CD4-positive, alpha-beta T cell treated with Interleukin-10 for 1 hour (primary cell): Measurements from ENCODE around the gene CUTA.
"Not testable (repeated sequence)": the region's sequence is repeated elsewhere in the genome, so short reads cannot be mapped to it uniquely, and the experiment has no call there.

ENCODE experiments used
- DNase-seq: peaks from one replicate; pipeline ENCODE4 v3.0.0-alpha.2; 2020

CUTA gene

DNA sequence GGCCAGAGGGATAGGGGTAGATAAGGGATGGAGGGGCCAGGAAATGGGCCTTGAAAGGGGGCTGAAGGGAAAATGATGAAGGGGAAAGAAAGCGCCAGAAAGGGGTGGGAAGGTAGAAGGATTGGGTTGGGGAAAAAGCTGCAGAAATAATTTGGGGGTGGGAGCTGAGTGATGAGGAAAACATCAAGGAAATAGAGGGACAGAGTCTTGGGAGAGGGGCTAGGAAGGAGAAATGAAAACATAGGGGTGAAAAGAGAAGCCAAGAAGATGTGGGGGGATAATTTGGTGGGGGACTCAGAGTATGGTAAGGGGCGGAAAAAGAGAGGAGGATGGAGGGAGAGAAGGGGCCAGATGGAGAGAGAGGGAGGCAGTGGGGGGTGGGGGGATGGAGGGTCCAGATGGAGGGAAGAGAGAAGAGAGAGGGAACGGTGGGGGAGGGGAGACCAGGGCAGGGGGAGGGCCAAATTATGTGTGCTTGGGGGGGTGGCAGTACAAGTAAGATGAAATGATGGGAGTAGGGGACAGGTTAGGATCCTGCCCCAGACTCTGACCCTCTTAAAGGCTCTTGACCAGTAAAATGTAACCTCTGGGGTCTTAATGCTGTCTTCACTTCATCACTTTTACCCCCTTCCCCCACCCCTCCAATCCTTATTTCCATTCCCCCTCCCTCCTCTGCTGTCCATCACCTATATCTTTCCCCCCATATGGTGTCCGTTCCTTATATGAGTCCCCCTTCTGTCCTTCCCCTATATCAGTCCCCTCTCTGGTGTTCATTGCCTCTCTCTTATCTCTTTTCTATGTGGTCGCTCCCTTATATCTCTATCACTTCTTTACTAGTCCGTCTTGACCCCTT lies 2.8 kb upstream of the CUTA start:
- no peak for DNase-seq

DNA sequence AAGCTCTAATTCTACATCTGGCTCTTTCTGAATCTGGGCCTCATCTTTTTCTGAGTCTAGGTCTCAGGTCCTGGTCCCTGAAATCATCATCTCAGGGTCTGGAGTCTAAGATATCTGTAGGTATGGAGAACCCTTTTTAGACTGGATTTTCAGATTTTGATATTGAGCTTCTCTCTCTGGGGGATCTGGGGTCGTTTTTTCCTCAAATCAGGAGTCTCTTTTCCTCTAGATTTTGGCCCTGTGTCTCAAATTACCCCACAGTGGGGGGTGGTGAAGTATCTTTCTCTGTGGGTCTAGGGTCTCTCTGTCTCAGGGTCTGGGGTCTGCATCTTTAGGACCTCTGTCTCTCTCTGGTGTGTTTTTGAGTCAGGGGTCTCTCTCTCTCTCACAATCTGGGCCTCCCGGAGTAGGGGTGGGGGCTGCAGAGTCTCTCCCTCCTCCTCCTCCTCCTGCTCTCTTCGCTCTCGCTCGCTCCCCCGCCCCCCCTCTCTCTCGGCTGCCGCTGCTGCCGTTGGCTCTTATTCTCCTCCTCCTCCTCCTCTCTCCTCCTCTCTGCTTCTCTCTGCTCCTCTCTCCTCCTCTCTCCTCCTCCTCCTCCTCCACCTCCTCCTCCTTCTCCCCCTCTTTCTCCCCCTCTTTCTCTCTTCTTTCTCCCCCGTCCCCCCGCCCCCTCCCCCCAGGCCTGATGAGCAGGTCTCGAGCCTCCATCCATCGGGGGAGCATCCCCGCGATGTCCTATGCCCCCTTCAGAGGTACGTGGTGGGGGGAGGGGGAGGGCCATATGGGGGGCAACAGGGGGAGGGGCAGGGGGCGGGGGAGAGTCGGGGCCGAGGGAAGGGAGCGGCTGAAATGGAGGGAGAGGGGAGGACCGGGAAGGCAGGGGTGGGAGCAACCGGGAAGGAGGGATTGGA lies 1.9 kb upstream of the CUTA start, which contains the start of gene SYNGAP1:
SYNGAP1 (plus strand) TSS at position 486 of the 911 bp plus-strand sequence; CDS start at position 686, 200 bp downstream.
- DNase-seq: peak; percentile 55

DNA sequence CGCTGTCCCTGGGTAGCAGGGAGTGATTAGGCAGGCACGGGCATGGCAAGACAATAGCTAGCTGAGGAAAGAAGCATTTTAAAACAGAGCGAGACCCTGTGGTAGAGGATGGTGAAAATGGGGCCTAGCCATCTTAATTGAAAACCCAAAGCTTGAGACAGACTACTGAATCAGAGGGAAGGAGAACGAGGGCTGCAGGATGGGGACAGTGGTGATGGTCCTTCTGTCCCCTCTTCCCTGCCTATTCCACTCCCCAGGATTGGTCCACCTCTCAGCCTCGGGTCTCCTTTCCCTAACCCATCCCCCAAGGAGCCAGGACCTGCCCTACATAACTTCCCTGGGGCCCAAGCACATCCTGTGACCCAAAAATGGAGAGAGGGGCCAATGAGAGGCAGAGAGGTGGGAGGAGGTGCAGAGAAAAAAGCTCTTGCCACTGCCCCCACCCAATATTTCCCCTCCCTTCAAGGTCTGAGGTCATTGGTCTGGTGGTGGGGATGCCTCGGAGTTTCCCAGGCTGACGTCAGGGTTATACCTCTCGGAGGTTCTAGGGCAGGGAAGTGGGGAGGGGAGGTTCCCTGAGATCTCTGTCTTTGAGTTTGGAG lies 884 bp upstream of the CUTA start:
- peak; percentile 87 for DNase-seq

DNA sequence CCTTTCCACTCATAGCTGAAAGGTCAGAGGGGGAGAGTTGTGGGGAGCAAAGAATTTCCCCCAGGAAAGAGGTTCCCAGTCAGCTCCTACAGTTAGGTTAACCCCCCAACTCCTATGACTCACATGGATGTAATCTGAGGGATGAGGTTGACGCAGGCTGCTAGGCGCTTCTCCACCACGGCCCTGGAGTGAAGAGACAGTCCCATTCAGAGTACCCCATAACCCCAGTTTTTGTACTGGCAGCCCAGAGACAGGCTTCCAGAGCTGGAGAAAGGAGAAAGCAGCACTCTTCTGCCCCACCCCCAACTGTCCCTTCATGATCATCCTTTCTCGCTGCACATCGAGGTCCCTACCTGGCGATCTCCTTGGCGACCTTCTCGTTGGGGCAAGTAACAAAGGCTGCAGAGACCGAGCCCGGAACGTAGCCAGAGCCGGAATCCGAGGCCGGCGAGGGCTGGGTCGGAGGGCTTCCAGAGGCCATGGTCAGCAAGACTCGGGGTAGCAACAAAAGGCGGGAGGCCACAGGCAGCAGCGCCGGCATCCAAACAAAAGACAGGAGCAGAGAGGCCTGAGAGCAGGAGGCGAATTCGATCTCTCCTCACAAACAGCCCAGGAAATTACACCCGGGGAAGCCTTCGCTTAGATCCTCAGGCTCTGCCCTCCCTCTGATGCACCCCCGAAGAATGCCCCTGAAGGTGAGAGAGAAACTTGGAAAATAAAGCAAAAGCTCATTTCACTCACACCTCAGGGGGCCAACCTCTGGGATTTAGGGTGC lies 592 bp downstream of the CUTA start:
- DNase-seq: peak; percentile 33

DNA sequence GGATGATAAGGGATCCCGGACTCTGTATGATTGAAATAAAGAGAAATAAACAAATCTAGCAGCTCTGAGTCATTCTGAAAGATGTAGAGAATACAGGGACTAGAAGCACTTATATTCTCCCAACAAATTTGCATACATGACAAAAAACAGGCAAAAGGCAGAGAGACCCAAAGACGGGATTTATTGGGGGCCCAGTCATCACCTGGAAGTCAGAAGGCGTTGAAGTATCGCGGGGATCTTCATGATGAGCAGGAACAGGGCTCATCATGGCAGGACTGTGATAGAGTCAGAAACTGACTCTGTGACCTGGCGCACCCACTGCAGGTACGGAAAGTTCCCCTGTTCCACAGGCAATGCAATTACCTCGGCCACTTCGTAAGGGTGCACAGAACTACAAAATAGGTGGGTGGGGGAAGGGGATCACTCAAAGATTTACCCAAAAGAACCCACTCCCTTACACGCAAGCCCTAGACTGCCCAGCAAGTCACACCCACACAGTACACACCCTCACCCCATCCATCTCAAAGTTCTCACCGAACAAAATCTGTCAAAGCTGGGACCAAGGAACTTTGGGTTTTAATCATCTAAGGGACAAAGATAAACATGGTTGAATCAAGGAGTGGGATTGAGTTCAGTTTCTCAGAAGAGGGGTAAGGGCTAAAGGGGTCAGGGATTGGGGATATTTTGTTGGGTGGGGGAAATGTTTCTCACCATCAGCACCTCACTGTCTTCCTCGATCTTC lies 1.4 kb downstream of the CUTA start:
- peak; percentile 46 for DNase-seq

DNA sequence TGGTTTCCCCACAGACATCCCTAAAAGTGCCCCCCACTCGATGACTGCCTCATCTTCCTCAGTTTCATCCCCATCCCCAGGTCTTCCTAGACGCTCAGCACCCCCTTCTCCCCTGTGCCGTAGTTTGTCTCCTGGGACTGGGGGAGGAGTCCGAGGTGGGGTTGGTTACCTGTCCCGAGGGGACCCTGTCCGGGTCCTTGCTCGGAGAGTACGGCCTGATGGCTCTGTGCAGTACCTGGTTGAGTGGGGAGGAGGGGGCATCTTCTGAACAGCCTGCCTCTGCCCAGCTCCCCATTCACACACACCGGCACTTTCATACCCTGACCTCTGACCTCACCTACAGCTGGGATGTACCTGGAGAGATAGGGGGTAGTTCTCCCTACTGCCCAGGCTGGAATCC lies 2.1 kb downstream of the CUTA start:
- no peak for DNase-seq

DNA sequence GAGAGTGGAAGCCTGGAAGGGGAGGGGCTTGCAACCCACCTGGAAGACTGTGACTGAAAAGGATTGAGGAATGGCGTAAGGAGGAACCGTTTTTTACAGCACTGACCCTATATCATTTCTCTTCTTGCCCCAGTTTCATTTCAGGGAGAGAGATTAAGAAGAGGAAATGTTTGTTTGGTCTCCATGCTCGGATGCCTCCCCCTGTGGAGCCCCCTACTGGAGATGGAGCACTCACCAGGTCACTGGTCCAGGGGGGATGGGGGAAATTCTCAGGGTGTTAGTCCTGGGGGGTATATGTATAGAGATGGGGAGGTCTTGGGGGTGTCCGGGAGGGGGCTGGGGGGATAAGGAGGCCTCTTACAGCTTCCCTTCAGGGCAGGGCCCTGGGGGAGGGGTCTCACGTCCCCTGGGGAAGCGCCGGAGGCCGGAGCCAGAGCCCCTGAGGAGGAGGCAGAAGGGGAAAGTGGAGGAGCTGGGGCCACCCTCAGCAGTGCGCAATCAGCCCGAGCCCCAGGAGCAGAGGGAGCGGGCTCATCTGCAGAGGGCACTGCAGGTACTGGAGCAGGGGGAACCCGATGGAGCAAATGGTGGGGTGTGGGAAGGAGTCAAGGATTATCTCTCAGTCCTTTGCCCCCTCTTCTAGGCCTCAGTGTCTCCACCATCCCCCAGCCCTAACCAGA lies 3.2 kb downstream of the CUTA start:
- peak; percentile 51 for DNase-seq

DNA sequence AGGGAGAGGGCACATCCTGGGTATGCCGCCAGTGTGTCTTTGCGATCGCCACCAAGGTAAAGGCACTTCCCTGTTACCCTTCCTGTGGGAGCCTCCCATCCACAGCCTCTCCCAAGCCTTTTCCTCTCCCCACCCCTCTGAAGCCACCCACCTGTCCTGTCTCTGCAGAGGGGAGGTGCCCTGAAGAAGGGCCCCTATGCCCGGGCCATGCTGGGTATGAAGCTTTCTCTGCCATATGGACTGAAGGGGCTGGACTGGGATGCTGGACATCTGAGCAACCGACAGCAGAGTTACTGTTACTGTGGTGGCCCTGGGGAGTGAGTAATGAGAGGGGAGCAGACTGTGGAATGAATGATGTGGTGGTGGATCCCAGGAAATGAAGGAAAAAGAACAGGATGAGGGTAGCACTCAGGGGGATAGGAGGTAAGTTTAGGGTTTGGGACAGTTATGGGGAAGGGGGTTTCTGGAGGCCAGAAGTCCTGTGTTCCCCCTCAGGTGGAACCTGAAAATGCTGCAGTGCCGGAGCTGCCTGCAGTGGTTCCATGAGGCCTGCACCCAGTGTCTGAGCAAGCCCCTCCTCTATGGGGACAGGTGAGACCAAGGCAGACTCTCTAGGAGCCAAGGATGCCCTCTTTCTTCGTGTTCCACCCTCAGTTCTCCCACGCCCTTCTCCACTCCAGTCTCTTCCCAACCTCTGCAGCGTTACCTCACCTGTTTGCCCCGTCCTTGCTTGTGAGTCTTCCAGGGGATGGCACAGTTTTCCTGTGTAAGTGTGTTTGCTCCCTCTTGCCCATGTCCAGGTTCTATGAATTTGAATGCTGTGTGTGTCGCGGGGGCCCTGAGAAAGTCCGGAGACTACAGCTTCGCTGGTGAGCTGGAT lies 4.4 kb downstream of the CUTA start:
- no peak for DNase-seq

DNA sequence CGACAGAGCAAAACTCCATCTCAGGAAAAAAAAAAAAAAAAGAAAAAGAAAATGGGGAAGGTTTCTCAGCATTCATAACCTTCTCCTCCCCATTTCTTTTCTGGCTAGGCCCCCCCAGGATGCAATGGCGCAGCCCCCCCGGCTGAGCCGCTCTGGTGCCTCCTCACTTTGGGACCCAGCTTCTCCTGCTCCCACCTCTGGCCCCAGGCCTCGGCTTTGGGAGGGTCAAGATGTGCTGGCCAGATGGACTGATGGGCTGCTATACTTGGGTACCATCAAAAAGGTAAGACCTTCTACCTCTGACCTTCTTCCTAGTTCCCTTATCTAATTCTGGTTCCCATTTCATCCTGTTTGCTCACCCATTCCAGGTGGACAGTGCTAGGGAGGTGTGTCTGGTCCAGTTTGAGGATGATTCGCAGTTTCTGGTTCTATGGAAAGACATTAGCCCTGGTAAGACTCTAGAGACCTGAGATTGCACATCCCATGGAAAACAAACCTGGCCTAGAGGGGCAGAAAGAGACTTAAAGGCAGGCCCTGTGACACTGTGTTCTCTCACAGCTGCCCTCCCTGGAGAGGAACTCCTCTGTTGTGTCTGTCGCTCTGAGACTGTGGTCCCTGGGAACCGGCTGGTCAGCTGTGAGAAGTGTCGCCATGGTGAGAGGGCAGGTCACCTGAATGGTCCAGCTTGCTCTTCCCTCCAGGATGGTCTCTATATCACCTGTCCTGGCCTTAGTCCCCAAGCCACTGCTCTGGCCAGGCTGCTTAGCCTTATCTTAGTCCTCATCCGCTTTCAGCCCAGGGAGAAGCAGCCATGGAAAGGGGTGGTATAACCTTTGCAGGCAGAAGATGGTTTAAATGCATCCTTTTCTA lies 5.5 kb downstream of the CUTA start:
- DNase-seq: no peak

DNA sequence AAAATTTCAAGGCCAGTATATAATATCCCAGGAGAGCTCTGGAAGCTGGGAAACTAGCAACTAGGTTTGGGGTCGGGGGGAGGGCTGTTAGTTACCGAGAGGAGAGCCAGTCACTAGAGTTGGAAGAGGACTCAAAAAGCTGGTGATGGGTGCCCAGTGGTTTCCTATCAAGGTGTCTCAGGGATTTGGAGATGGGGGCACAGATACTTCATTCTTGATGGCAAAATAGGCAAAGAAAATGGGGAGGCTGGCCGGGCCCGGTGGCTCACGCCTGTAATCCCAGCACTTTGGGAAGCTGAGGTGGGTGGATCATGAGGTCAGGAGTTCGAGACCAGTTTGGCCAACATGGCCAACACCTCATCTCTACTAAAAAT lies 6.3 kb downstream of the CUTA start:
- no peak for DNase-seq

DNA sequence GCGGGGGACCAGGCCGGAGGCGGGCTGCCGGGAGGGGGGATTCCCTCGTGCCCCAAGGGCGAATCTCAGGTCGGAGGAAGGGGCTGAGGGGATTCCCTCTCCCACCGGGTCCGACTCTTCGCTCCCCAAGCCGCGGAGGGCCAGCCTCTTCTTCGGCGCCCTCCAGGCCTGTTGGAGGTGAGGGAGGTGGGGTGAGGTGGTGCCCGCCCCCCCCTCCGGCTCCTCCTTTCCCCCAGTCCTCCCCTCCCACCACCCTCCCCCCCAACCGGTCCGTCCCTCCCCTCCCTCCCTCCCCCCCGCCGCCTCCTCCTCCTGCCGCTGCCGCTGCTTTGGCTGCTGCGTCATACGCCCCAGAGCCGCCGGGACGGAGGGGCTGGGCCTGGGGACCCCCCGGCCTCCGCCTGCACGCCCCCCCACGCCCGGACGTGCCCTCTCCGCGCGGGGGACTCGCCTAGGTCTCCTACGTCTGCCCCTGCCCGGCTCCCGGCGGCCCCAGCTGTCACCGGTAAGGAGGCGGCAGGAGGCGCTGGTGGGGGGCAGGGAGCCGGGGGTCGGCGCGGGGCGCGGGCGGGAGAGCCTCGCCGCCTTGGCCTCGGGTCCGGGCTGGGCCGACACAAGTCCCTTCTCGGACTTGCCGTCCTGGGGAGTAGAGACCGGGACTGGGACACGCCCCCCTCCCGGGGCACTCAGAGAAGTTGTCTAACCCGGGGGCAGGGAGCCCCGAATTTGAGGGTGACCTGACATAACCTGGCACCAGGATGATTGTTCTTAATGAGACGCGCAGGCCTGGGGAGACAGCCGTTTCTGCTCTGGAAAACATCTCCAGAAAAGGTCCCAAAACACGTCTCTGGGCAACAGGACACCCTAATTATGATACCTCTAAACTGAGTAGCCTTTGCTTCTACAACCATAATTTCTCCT lies 6.9 kb downstream of the CUTA start, which contains the start of gene PHF1:
PHF1 (plus strand) TSS at position 304 of the 921 bp plus-strand sequence. CDS start 1,250 bp downstream, outside the sequence.
- DNase-seq: no peak

DNA sequence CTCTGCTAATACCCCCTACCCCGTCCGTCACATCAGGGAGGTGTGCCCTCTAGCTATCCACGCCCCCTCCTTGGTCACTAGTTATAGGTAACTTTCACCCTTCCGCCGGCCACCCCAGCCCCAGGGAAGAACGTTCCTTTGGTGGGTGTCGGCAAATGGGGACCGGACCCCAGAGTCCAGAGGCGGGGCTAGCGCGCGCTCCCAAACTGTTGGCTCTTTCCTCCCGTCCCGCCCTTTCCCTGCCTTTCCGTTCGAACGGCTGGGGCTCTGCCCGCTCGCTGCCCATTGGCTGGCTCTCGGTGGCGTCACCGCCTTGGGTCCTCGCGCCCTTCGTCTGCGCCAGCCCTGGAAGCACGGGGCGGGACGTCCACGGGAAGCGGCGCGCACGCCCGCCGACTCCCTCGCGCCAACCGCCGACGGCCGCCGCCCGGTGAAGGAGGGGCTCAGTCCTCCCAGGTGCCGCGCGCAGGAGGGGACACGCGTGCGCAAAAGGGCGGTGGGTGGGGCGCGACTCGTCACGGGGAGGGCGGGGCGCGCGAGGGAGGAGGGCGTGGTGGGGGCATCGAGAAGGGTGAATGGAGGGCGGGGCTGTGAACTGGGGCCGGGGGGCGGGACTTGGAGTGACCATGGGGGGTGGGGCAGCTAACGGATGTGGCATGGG lies 7.7 kb downstream of the CUTA start:
- DNase-seq: peak; percentile 98

DNA sequence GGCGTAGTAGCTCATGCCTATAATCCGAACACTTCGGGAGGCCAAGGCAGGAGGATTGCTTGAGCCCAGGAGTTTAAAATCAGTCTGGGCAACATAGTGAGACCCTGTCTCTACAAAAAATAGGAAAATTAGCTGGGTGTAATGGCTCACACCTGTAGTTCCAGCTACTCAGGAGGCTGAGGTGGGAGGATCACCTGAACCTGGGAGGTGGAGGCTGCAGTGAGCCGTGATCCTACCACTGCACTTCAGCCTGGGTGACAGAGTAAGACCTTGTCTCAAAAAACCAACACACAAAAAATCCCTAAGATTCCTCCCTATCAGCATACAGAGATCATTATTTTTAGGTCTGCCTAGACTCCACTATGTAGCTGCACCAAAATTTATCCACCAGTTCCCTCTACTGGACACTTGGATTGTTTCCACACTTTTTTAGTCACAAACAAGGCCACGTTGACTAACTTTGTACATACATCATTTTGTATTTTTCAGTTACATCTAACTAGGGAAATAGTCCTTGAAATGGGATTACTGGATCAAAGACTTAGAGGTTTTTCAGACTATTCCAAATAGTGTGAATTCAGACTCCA lies 10.7 kb downstream of the CUTA start:
- peak; percentile 37 for DNase-seq

DNA sequence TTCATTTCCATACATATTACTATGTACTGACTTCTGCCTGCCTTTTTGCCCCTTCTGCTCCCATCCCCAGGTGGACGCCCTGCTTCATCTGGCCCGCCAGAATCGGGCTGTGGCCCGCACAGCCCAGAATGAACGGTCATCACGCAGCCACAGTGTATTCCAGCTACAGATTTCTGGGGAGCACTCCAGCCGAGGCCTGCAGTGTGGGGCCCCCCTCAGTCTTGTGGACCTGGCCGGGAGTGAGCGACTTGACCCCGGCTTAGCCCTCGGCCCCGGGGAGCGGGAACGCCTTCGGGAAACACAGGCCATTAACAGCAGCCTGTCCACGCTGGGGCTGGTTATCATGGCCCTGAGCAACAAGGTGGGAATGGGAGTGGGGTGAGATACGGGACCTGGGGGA lies 11.8 kb downstream of the CUTA start:
- DNase-seq: no peak

DNA sequence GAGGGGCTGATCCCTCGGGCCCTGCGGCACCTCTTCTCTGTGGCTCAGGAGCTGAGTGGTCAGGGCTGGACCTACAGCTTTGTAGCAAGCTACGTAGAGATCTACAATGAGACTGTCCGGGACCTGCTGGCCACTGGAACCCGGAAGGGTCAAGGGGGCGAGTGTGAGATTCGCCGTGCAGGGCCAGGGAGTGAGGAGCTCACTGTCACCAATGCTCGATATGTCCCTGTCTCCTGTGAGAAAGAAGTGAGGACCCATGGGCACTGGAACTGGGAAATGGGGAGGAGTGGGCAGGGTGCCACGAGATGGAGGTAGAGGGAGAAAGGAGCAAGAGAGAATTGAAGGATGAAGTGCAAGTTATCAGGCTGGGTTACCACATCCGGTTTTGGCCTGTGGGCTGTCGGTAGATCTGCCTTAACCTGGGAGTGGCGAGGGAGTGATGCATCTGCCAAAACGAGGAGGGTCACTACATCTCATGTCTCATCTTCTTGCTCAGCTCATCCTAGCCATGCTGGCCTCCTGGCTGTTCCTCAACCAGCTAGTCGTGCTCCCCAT lies 12.4 kb downstream of the CUTA start:
- peak; percentile 24 for DNase-seq

DNA sequence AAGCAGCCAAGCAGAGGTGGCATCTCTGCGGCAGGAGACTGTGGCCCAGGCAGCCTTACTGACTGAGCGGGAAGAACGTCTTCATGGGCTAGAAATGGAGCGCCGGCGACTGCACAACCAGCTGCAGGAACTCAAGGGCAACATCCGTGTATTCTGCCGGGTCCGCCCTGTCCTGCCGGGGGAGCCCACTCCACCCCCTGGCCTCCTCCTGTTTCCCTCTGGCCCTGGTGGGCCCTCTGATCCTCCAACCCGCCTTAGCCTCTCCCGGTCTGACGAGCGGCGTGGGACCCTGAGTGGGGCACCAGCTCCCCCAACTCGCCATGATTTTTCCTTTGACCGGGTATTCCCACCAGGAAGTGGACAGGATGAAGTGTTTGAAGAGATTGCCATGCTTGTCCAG lies 13.0 kb downstream of the CUTA start:
- no peak for DNase-seq

DNA sequence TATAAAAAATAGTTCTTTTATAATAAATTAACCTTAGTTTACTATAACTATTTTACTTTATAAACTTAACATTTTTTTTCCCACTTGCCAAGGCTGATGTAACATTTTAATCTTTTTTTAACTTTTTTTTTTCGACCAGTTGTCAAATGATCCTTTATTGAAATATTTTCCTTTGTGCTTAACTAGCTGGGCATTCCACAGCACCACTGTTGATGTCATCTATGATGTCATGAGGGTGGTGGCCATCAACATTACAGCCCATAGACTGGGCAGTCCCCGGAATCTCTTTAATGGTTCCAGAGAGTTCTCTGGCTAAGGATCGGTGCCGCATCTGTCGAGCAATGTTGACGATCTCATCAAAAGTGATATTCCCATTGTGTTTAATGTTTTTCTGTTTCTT lies 18.0 kb downstream of the CUTA start:
- not testable (repeated sequence) for DNase-seq
